Activated T-cell treated with anti-CD3 and anti-CD28 coated beads, Interleukin-2, amount 50 U/mL, for 72 hours (primary cell): ENCODE data around the gene CPB2. TPM values are rescaled to one million over a fixed set of nuclear protein-coding genes. Genes with fewer than 3 reads are reported as not detected.

Source experiments
- ATAC-seq, 2 donors: fragments of 150-1000 bp; cut with Tn5 transposase; replicated peaks in 1 of 2; 2 replicates each; pipeline ENCODE4 v1.10.0; 2021; ENCODE audit warnings: moderate library complexity in 2 of 2, mild to moderate bottlenecking in 1 of 2
- DNase-seq, 2 donors: peaks; one replicate each; pipeline ENCODE4 v3.0.0; 2021 to 2022; ENCODE audit warnings: mixed read lengths in 1 of 2
- H3K27ac Mint-ChIP-seq: one replicate; pipeline ENCODE4 v1.8.0; 2022; ENCODE audit warnings: mild to moderate bottlenecking, moderate library complexity, mixed read lengths
- H3K27me3 Mint-ChIP-seq: one replicate; pipeline ENCODE4 v1.8.0; 2022; ENCODE audit warnings: low read depth, mixed read lengths
- H3K36me3 Mint-ChIP-seq, 2 donors: one replicate each; pipeline ENCODE4 v1.8.0; 2022; ENCODE audit warnings: mixed read lengths in 2 of 2, mild to moderate bottlenecking in 1 of 2; ENCODE audit not compliant: insufficient read depth in 2 of 2
- H3K4me1 Mint-ChIP-seq: one replicate; pipeline ENCODE4 v1.8.0; 2022; ENCODE audit warnings: low read depth, mixed read lengths
- H3K4me3 Mint-ChIP-seq, 2 donors: one replicate each; pipeline ENCODE4 v1.8.0; 2022; ENCODE audit warnings: mild to moderate bottlenecking in 2 of 2, mixed read lengths in 2 of 2, moderate library complexity in 2 of 2
- H3K9me3 Mint-ChIP-seq, 2 donors: one replicate each; pipeline ENCODE4 v1.8.0; 2022; ENCODE audit warnings: mixed read lengths in 2 of 2
- total RNA-seq, 2 donors: library from RNA; stranded (reverse); gene quantifications; one replicate each; pipeline ENCODE4 v1.2.3, GENCODE V29; 2022

The CPB2 gene, protein sequence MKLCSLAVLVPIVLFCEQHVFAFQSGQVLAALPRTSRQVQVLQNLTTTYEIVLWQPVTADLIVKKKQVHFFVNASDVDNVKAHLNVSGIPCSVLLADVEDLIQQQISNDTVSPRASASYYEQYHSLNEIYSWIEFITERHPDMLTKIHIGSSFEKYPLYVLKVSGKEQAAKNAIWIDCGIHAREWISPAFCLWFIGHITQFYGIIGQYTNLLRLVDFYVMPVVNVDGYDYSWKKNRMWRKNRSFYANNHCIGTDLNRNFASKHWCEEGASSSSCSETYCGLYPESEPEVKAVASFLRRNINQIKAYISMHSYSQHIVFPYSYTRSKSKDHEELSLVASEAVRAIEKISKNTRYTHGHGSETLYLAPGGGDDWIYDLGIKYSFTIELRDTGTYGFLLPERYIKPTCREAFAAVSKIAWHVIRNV
- not detected for total RNA-seq

DNA sequence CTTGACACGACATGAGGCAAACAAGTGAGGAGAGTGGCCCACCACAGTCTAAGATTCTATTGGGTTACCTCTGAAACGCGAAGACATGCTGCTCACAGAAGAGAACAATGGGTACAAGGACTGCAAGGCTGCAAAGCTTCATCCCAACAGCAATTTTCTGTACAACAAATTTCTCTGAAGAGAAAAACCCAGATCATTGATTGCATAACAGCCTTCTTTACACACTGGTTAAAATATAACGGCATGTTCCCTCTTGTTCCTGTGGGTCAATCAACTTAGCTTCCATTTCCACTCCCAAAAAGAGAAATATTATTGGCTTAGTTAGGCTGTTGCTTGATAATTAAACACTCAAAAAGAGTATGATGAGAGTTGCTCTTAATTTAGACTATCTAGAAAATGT lies at the start of gene CPB2:
Gene CPB2 (minus strand): TSS at position 166 of the 400 bp plus-strand sequence. CDS start 24 bp downstream, at position 142.
- Mint-ChIP-seq H3K4me1 (peaks cover 7% of the 10 kb centered on the region), H3K36me3 (no peaks in the 10 kb centered on the region), H3K27ac (no peak within 1 kb of the TSS), H3K9me3 (no peaks in the 10 kb centered on the region), H3K4me3 (no peak within 1 kb of the TSS), H3K27me3 (no peaks in the 10 kb centered on the region)
- ATAC-seq = no peak
- DNase-seq = no peak

DNA sequence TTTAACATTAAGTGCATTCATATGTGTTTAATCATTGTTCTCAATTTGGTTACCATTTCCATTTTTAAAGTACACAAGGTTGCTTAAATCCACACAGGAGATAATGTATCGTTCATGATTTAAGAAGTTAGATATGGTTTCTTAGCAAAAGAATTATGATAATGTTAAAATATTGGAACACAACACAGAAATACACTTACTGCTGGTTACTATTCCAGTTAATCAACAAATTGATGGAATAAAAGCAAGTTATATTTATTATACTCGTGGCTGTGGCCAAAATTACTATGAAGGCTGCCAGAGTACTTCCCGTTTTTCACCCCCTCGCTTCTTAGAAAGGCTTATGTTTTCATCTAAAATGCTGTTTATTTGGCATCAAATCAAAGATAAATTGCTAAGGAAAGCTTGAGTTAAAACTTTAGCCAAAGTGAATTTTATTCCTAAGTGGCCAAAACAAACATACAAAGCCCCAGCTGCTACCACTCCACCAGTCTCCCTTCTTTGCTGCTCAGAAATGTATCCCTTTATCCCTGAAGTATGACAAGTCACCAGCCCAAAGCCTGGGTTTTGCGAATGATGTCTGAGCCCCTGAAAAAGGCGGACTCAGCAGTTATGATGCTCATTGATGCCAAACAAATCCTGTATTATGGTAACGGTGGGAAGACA lies 49.4 kb upstream of the CPB2 start:
- Mint-ChIP-seq H3K27ac (peak overlapping the region; percentile 98), H3K4me3 (no peak overlapping the region), H3K36me3 (peaks cover 33 to 66% of the 10 kb centered on the region in 2 donors), H3K27me3 (no peaks in the 10 kb centered on the region), H3K4me1 (peaks cover 74% of the 10 kb centered on the region), H3K9me3 (no peaks in the 10 kb centered on the region)
- ATAC-seq (no peak), DNase-seq (no peak)

- H3K36me3 Mint-ChIP-seq = peaks cover 29 to 60% of the 10 kb centered on the region in 2 donors
- H3K27ac Mint-ChIP-seq = peak overlapping the region; percentile 98
- H3K4me3 Mint-ChIP-seq = peak overlapping the region in 1 of 2 donors; percentile 66
- H3K27me3 Mint-ChIP-seq = no peaks in the 10 kb centered on the region
- peaks cover 67% of the 10 kb centered on the region for H3K4me1 Mint-ChIP-seq
- ATAC-seq (peak; percentile 44 to 54), DNase-seq (no peak)
- H3K9me3 Mint-ChIP-seq = no peaks in the 10 kb centered on the region
Measured at GRCh38 chr13:46152627-46153328, 47.9 kb upstream of the CPB2 start.

GRCh38 chr13:46150134-46150693 lies 45.4 kb upstream of the CPB2 start:
- Mint-ChIP-seq H3K27ac (peak overlapping the region; percentile 78), H3K4me1 (peaks cover 64% of the 10 kb centered on the region), H3K4me3 (peak overlapping the region; percentile 12 to 30), H3K27me3 (no peaks in the 10 kb centered on the region), H3K9me3 (no peaks in the 10 kb centered on the region), H3K36me3 (peaks cover 37 to 61% of the 10 kb centered on the region in 2 donors)
- ATAC-seq (peak; percentile 13 to 27), DNase-seq (no peak)

- H3K9me3 Mint-ChIP-seq = no peaks in the 10 kb centered on the region
- peak overlapping the region; percentile 17 for H3K4me3 Mint-ChIP-seq
- DNase-seq = peak; percentile 49 to 57
- no peaks in the 10 kb centered on the region for H3K27me3 Mint-ChIP-seq
- H3K27ac Mint-ChIP-seq = peak overlapping the region; percentile 78
- ATAC-seq = peak; percentile 93
- H3K4me1 Mint-ChIP-seq = peaks cover 62% of the 10 kb centered on the region
- peaks cover 40 to 65% of the 10 kb centered on the region in 2 donors for H3K36me3 Mint-ChIP-seq
Measured at GRCh38 chr13:46149272-46150133, 44.7 kb upstream of the CPB2 start.

DNA sequence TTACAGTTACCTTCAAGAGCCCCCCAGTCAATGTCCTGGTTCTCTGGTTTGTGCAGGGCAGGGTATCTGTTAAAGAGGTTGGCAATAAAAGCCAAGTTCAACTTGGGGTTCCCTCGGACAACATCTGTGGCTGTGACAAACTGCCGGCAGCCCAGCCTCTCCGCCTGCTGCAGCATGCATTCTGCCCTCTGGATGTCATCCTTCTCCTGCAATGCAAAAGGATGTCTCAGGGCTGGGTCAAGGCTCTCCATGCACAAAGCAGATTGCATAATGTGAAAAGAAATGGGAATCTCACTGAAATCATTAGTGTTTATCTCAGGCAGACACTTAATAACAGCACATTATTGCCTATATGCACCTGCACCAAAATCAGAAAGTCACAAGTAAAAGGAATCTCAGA lies 42.1 kb upstream of the CPB2 start:
- no peak for ATAC-seq
- Mint-ChIP-seq H3K27ac (no peak overlapping the region), H3K9me3 (no peaks in the 10 kb centered on the region), H3K4me3 (no peak overlapping the region), H3K4me1 (peaks cover 55% of the 10 kb centered on the region), H3K27me3 (no peaks in the 10 kb centered on the region), H3K36me3 (peaks cover 29 to 61% of the 10 kb centered on the region in 2 donors)
- no peak for DNase-seq

GRCh38 chr13:46145950-46146349 lies 41.1 kb upstream of the CPB2 start:
- Mint-ChIP-seq H3K4me1 (peaks cover 55% of the 10 kb centered on the region), H3K4me3 (no peak overlapping the region), H3K27me3 (no peaks in the 10 kb centered on the region), H3K27ac (no peak overlapping the region), H3K36me3 (peaks cover 29 to 67% of the 10 kb centered on the region in 2 donors), H3K9me3 (no peaks in the 10 kb centered on the region)
- no peak for ATAC-seq
- no peak for DNase-seq

GRCh38 chr13:46145135-46145534 lies 40.3 kb upstream of the CPB2 start:
- no peak overlapping the region for H3K4me3 Mint-ChIP-seq
- ATAC-seq (no peak), DNase-seq (no peak)
- no peaks in the 10 kb centered on the region for H3K9me3 Mint-ChIP-seq
- H3K4me1 Mint-ChIP-seq = peaks cover 55% of the 10 kb centered on the region
- peak overlapping the region; percentile 90 for H3K27ac Mint-ChIP-seq
- peaks cover 27 to 68% of the 10 kb centered on the region in 2 donors for H3K36me3 Mint-ChIP-seq
- H3K27me3 Mint-ChIP-seq = no peaks in the 10 kb centered on the region

GRCh38 chr13:46143184-46143701 lies 38.4 kb upstream of the CPB2 start:
- H3K27me3 Mint-ChIP-seq = no peaks in the 10 kb centered on the region
- H3K27ac Mint-ChIP-seq = peak overlapping the region; percentile 89
- H3K36me3 Mint-ChIP-seq = peaks cover 24 to 61% of the 10 kb centered on the region in 2 donors
- DNase-seq (no peak), ATAC-seq (no peak)
- H3K4me3 Mint-ChIP-seq = no peak overlapping the region
- no peaks in the 10 kb centered on the region for H3K9me3 Mint-ChIP-seq
- peaks cover 48% of the 10 kb centered on the region for H3K4me1 Mint-ChIP-seq

GRCh38 chr13:46142776-46143175 lies 37.9 kb upstream of the CPB2 start:
- peaks cover 53% of the 10 kb centered on the region for H3K4me1 Mint-ChIP-seq
- no peak for ATAC-seq
- DNase-seq = no peak
- H3K27me3 Mint-ChIP-seq = no peaks in the 10 kb centered on the region
- no peaks in the 10 kb centered on the region for H3K9me3 Mint-ChIP-seq
- no peak overlapping the region for H3K4me3 Mint-ChIP-seq
- H3K36me3 Mint-ChIP-seq = peaks cover 26 to 65% of the 10 kb centered on the region in 2 donors
- no peak overlapping the region for H3K27ac Mint-ChIP-seq

DNA sequence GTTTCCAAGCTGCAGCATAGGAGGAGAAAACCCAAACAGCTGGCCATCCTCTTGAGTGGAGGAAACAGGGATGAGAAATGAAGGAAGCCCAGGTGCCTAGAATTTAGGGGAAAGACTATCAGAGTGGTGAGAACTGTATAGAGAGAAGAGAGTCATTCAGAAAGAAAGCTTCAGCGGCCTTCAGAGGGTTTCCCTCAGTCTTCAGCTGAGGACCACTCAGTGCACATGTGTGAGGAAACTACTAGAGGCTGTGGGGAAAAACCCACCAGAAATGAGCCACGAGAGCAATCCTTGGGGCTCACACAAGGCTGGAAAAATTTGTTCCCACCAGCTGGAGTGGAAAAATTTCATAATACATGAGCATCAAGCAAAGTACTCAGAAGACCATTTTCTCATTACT lies 35.2 kb upstream of the CPB2 start:
- Mint-ChIP-seq H3K36me3 (peaks cover 21 to 68% of the 10 kb centered on the region in 2 donors), H3K4me1 (peaks cover 56% of the 10 kb centered on the region), H3K27me3 (no peaks in the 10 kb centered on the region), H3K4me3 (no peak overlapping the region), H3K9me3 (no peaks in the 10 kb centered on the region), H3K27ac (peak overlapping the region; percentile 84)
- ATAC-seq (peak in 1 of 2 donors; percentile 23), DNase-seq (no peak)
